Measurements from ENCODE around the gene CCDC93. TPM values are rescaled to one million over a fixed set of nuclear protein-coding genes. Genes with fewer than 3 reads are reported as not detected.

Gene CCDC93
- total RNA-seq, 1 experiment from 2014 or later: 34.7 TPM

GRCh38 chr2:117994729-117995128 lies 19.1 kb downstream of the CCDC93 start:
- H3K36me3 ChIP-seq (ENCODE audit: control insufficient read depth, insufficient read depth, low read length): peaks cover 4% of the 10 kb centered on the region; the same call in 1 of the 2 replicates
- no peaks in the 10 kb centered on the region for H3K27me3 ChIP-seq (replicated peaks; ENCODE audit: control insufficient read depth, insufficient read depth, low read length)
- CTCF ChIA-PET: interaction anchor here (1.2 kb wide), 1 partner anchor 9 kb away, joined by 4 read pairs; no protein-coding TSS in a partner anchor
- H3K4me1 Mint-ChIP-seq (ENCODE audit: low read depth, unreplicated experiment): no peaks in the 10 kb centered on the region
- H3K27ac Mint-ChIP-seq (ENCODE audit: unreplicated experiment): no peak overlapping the region
- no TSS peak for BruUV-seq (replicated peaks)
- H3K9me3 ChIP-seq: no peaks in the 10 kb centered on the region
- no peaks in the 10 kb centered on the region for H3K9me3 Mint-ChIP-seq (ENCODE audit: unreplicated experiment)
- H3K4me3 Mint-ChIP-seq (ENCODE audit: unreplicated experiment): no peak overlapping the region
- peaks cover 49% of the 10 kb centered on the region for H3K36me3 Mint-ChIP-seq (ENCODE audit: insufficient read depth, unreplicated experiment)
- TF ChIP-seq, protein P1, sequence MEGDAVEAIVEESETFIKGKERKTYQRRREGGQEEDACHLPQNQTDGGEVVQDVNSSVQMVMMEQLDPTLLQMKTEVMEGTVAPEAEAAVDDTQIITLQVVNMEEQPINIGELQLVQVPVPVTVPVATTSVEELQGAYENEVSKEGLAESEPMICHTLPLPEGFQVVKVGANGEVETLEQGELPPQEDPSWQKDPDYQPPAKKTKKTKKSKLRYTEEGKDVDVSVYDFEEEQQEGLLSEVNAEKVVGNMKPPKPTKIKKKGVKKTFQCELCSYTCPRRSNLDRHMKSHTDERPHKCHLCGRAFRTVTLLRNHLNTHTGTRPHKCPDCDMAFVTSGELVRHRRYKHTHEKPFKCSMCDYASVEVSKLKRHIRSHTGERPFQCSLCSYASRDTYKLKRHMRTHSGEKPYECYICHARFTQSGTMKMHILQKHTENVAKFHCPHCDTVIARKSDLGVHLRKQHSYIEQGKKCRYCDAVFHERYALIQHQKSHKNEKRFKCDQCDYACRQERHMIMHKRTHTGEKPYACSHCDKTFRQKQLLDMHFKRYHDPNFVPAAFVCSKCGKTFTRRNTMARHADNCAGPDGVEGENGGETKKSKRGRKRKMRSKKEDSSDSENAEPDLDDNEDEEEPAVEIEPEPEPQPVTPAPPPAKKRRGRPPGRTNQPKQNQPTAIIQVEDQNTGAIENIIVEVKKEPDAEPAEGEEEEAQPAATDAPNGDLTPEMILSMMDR (IDR thresholded peaks at IDR 0.05; ENCODE audit: insufficient read depth in 1 of 2, low read depth in 1 of 2, low read length in 1 of 2, severe bottlenecking in 1 of 2, unreplicated experiment in 1 of 2): no peak
- POLR2A ChIA-PET: no interaction called here
- no peak for DNase-seq
- H3K27me3 Mint-ChIP-seq (ENCODE audit: insufficient read depth, unreplicated experiment): no peaks in the 10 kb centered on the region
- no peaks in the 10 kb centered on the region for H3K4me1 ChIP-seq
- H3K4me3 ChIP-seq (ENCODE audit: low read depth, low read length): no peak overlapping the region
- intact Hi-C loops (cut with micrococcal nuclease; ENCODE audit: unreplicated experiment): no loop called here

DNA sequence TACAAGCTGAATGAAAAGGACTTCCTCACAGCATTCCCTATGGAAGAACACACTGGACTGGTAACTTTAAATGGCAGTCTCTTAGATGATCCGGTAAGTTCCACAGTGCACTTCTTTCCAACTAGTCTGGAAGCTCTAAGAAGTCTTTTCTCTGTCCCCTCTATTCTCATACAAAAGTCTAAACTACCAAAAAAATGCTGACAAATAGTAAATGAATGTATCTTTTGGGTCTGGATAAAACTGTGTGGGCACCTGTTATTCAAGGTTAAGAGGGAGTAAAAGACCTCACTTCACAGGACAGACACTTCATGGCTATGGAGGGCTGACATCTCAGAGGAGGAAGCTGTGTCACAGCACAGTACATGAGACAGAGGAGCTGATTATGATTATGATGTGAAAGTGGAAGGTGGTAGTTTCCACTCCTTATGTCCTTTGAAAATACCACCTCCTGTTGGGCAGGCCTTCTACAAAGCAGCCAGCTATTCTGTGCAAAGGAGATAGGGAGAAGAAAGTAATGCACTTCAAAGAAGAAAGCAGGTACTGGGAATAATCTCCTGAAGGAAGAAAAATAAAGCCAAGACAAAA lies 23.9 kb downstream of the CCDC93 start:
- TF ChIP-seq, protein P1 (IDR thresholded peaks at IDR 0.05; ENCODE audit: insufficient read depth in 1 of 2, low read depth in 1 of 2, low read length in 1 of 2, severe bottlenecking in 1 of 2, unreplicated experiment in 1 of 2): no peak
- DNase-seq: no peak
- Histone ChIP-seq H3K4me3 (ENCODE audit: low read depth, low read length) (no peak overlapping the region), H3K9me3 (no peaks in the 10 kb centered on the region), H3K4me1 (no peaks in the 10 kb centered on the region), H3K36me3 (ENCODE audit: control insufficient read depth, insufficient read depth, low read length) (peaks cover 2% of the 10 kb centered on the region; the same call in 1 of the 2 replicates), H3K27me3 (replicated peaks; ENCODE audit: control insufficient read depth, insufficient read depth, low read length) (no peaks in the 10 kb centered on the region)
- no peak overlapping the region for H3K27ac Mint-ChIP-seq (ENCODE audit: unreplicated experiment)
- POLR2A ChIA-PET: no interaction called here
- H3K4me3 Mint-ChIP-seq (ENCODE audit: unreplicated experiment): no peak overlapping the region
- H3K27me3 Mint-ChIP-seq (ENCODE audit: insufficient read depth, unreplicated experiment): no peaks in the 10 kb centered on the region
- peaks cover 34% of the 10 kb centered on the region for H3K36me3 Mint-ChIP-seq (ENCODE audit: insufficient read depth, unreplicated experiment)
- H3K9me3 Mint-ChIP-seq (ENCODE audit: unreplicated experiment): no peaks in the 10 kb centered on the region
- CTCF ChIA-PET: interaction anchor here (2.4 kb wide), 1 partner anchor 13 kb away, joined by 11 read pairs; no protein-coding TSS in a partner anchor
- BruUV-seq (replicated peaks): no TSS peak
- no peaks in the 10 kb centered on the region for H3K4me1 Mint-ChIP-seq (ENCODE audit: low read depth, unreplicated experiment)
- intact Hi-C loops (cut with micrococcal nuclease; ENCODE audit: unreplicated experiment): no loop called here

DNA sequence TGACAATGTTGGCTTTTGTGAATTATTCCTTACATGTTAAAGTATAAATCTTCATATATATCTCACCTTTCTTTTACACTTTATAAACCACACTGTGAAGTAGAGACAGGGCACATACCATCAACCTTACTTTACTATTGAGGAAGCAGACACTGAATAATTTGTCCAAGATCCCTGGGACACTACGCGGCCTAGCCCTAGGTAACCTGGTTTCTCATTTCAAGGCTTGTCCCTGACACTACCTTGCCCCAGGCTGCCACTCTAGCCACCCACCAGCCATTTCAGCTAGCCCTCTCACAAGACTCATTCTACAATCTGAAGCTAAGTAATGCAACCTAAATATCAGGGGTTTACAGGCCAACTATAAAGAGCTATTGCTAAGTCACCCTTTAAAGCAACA lies 26.7 kb downstream of the CCDC93 start:
- DNase-seq: no peak
- H3K27ac Mint-ChIP-seq (ENCODE audit: unreplicated experiment): no peak overlapping the region
- H3K4me3 Mint-ChIP-seq (ENCODE audit: unreplicated experiment): no peak overlapping the region
- H3K4me1 Mint-ChIP-seq (ENCODE audit: low read depth, unreplicated experiment): no peaks in the 10 kb centered on the region
- no TSS peak for BruUV-seq (replicated peaks)
- TF ChIP-seq, protein P1 (IDR thresholded peaks at IDR 0.05; ENCODE audit: insufficient read depth in 1 of 2, low read depth in 1 of 2, low read length in 1 of 2, severe bottlenecking in 1 of 2, unreplicated experiment in 1 of 2): no peak
- Histone ChIP-seq H3K4me1 (peaks cover 11% of the 10 kb centered on the region), H3K9me3 (no peaks in the 10 kb centered on the region), H3K27me3 (replicated peaks; ENCODE audit: control insufficient read depth, insufficient read depth, low read length) (no peaks in the 10 kb centered on the region), H3K4me3 (ENCODE audit: low read depth, low read length) (no peak overlapping the region), H3K36me3 (ENCODE audit: control insufficient read depth, insufficient read depth, low read length) (no peaks in the 10 kb centered on the region; the same call in 1 of the 2 replicates)
- ChIA-PET POLR2A (no interaction called here), CTCF (interaction anchor here (0.7 kb wide), 1 partner anchor 893 kb away, joined by 6 read pairs; no protein-coding TSS in a partner anchor)
- intact Hi-C loops (cut with micrococcal nuclease; ENCODE audit: unreplicated experiment): no loop called here
- no peaks in the 10 kb centered on the region for H3K9me3 Mint-ChIP-seq (ENCODE audit: unreplicated experiment)
- H3K27me3 Mint-ChIP-seq (ENCODE audit: insufficient read depth, unreplicated experiment): no peaks in the 10 kb centered on the region
- H3K36me3 Mint-ChIP-seq (ENCODE audit: insufficient read depth, unreplicated experiment): peaks cover 17% of the 10 kb centered on the region
